GM19035 (cell line): ENCODE results near the gene CFAP141.
"Not testable (repeated sequence)": the region's sequence is repeated elsewhere in the genome, so short reads cannot be mapped to it uniquely, and the experiment has no call there.

Source experiments
- ATAC-seq: cut with Tn5 transposase; IDR thresholded peaks from one replicate; pipeline ENCODE4 v1.9.1; 2021; ENCODE audit not compliant: unreplicated experiment

The CFAP141 gene

GRCh38 chr1:154206196-154206595 is at the start of gene CFAP141:
Gene CFAP141 (minus strand): TSS chr1:154206333. CDS start chr1:154206307, 26 bp downstream.
- no peak for ATAC-seq

- no peak for ATAC-seq
Measured at GRCh38 chr1:154253671-154254070, 47.5 kb upstream of the CFAP141 start.

DNA sequence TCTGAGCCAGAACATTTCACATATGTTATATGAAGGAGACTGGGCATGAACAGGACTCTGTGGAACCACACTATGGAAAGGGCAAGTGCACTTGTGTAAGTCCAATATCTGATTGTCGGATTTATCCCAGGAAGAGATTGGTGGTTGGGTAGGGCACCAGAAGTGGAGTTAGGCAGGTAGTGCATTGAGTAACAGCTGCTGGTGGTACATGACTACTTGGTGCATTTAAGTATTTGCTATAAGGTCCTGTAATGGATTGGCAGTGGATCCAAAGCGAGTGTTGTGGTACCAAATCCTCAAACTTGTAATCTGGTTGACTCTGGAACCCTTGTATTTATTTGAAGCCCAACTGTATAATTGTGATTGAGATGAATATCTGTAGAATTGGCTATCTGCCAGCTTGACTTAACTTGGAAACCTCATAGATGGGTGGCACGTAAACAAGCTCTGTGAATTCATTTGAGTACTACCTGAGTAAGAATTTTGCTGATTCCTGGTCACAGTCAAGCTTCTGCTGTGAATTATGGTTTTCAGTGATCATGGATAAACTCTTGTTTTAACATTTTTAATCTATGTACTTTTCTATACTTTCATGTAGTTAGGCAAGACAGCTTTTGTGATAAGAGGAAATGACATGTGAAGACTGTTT is 35.7 kb upstream of the CFAP141 start:
- no peak for ATAC-seq

DNA sequence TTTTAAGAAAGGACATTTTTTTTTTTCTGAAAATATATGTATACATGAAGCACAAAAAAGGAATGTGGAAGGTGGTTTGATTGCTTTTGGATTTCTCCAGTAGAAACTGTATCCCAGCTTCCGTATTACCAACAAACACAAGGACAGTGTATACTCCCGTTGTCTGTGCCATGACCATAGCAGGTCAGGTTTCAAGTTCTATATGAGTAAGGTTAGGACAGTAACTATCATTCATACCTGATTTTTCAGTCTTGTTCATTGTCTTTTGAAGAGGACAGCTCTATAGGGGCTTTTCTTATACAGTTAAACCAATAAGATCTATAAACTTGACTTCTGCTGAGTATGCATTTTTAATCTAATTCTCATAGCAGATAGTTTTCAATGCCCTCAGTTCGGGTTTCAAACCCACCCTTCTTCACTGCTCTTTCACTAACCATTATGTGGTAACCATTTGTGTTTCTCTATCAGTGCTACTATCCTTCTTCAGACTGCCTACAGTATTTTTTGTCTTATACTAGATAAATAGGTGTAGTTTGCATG is 34.2 kb upstream of the CFAP141 start:
- no peak for ATAC-seq

GRCh38 chr1:154239491-154239890 is 33.4 kb upstream of the CFAP141 start:
- ATAC-seq: no peak

DNA sequence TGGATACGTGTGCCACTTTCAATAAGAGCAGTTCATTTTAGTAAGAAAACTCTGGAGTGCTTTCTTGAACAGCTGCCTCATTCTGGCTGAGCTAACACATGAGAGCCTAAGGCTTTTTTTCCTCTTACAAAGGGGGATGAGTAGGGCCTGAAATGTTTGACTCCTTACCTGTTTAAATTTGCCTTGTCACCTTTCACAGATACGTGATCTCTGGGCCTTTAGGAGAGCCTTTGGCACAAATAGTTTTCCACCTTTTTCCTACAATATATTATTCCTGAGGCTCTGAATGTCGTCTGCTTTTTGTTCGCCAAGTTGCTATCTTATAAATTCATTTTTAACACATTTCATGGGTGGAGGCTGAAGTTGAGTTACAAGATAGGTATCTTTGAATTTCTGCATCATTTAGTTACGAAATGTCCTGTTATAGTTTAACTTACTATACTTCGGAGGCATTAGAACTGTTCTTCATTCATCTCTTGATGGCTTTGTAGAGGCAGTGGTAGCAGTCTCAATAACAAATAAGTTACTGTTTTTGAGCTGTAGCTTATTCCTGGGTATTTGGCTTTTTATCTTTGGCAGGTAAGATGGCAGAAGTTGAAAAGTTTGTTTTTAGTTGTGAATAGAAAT is 31.9 kb upstream of the CFAP141 start:
- no peak for ATAC-seq

GRCh38 chr1:154237435-154237834 is 31.3 kb upstream of the CFAP141 start:
- no peak for ATAC-seq

- ATAC-seq: no peak
Measured at GRCh38 chr1:154236855-154237254, 30.7 kb upstream of the CFAP141 start.

DNA sequence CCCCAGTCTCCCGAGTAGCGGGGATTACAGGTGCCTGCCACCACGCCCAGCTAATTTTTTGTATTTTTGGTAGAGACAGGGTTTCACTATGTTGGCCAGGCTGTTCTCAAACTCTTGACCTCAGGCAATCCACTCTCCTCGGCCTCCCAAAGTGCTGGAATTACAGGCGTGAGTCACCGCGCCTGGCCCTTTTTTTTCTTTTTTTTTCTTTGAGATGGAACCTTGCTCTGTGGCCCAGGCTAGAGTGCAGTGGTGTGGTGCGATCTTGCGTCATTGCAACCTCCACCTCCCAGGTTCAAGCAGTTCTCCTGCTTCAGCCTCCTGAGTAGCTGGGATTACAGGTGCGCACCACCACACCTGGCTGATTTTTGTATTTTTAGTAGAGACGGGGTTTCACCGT is 27.0 kb upstream of the CFAP141 start:
- ATAC-seq: not testable (repeated sequence)

GRCh38 chr1:154231112-154231511 is 25.0 kb upstream of the CFAP141 start:
- ATAC-seq: not testable (repeated sequence)

GRCh38 chr1:154225370-154225769 is 19.2 kb upstream of the CFAP141 start:
- no peak for ATAC-seq

- no peak for ATAC-seq
Measured at GRCh38 chr1:154223621-154224020, 17.5 kb upstream of the CFAP141 start.

GRCh38 chr1:154222918-154223317 is 16.8 kb upstream of the CFAP141 start:
- ATAC-seq: no peak

GRCh38 chr1:154222518-154222917 is 16.4 kb upstream of the CFAP141 start:
- ATAC-seq: no peak

DNA sequence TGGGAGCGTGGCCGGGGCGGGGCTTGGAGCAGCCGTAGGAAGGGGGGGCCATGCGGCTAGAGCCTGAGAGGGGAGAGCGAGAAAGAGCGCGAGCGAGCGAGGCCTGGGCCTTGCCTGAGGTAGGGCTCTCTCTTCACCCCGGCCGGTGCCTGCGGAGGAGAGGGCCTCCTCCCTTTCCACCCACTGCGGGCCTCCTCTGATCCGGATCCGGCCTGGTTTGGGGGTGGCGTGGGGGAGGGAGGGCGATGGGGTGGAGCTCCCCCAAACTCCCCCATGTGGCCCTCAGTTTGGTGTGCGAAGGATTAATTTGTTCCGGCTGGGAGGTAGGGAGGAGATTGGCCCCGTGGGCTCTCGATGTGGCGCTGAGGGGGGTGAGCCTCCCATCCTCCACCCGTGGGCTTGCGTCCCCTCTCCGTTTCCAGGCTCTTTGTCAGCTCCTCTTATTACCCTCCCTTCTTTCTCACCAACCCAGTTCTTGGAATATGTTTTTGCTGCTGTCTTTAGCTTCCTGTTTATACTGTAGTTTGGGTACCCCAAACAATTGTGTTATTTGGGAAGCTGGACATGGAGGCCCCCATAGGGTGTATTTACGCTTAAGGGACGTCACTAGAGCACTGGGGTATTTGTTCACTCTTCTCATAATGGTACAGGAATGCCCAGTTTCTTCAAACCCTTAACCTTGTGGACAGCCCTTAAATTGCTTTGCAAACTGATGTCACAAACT is 15.3 kb upstream of the CFAP141 start:
- peak; percentile 29 for ATAC-seq

GRCh38 chr1:154220970-154221277 is 14.8 kb upstream of the CFAP141 start:
- no peak for ATAC-seq

DNA sequence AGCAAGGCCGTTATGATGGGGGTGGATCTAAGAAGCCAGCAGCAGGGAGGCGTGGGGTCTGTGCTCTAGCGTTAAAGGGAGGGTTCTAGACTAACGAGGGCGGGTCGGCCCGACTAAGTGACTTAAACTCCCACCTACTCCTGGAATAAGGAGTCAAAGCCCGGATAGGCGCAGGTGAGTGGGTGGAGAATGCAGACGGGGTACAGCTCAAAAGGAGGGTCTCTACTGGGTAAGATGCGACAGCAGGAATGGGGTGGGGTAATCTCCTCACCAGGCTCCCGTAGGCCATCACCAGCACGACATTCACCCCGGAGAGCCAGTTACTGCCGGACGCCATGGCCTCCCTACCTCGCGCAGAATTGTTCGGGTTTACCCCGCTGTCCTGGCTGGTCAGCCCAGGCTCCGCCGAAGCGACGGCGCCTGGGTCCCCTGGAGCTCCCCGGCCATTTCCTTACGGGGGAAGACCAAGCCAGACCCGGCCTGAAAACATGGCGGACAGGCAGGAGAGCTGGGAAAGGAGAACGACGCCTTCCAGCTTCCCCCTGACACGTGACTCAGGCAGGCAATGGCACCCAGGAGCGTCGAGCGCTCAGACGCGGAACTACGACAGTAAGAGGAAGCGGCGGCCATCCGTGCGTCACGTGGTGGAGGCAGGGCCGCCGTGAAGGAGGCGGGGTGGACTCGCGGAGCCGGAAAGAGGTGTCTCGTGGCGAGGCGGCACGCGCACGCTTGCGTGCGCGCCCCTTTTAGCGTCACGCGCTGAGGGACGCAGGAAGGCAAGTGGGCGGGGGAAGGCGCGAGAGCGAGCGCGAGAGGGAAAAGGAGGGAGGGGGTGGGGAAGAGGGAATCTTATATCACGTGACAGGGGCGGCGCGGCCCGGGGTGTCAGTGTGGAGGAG is 14.2 kb upstream of the CFAP141 start, which contains the start of gene UBAP2L:
Gene UBAP2L (plus strand): TSS at position 885 of the 899 bp plus-strand sequence. CDS start 4,169 bp downstream, outside the sequence.
- peak; percentile 89 for ATAC-seq

- ATAC-seq: no peak
Measured at GRCh38 chr1:154219541-154219940, 13.4 kb upstream of the CFAP141 start.

- ATAC-seq: no peak
Measured at GRCh38 chr1:154218545-154218944, 12.4 kb upstream of the CFAP141 start.

DNA sequence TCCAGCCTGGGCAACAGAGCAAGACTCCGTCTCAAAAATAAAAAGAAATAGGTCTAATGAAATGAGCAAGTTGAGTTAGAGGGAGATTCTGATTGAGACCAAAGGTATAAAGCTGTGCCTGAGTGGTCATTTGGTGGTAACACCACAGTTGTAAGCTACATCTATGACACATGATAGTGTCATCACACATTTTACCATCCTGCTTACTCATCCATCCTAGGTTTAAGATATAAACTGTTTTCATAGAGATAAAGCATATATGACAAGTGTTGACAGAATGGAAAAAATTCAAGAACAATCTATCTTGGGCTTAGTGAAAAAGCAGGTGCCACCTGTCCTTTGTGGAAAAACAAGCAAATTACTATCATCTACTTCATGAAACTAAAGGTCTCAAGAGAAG is 7.1 kb upstream of the CFAP141 start:
- no peak for ATAC-seq

- no peak for ATAC-seq
Measured at GRCh38 chr1:154212083-154212482, 6.0 kb upstream of the CFAP141 start.
